ENCODE results near the gene TNFAIP1.

Gene TNFAIP1

DNA sequence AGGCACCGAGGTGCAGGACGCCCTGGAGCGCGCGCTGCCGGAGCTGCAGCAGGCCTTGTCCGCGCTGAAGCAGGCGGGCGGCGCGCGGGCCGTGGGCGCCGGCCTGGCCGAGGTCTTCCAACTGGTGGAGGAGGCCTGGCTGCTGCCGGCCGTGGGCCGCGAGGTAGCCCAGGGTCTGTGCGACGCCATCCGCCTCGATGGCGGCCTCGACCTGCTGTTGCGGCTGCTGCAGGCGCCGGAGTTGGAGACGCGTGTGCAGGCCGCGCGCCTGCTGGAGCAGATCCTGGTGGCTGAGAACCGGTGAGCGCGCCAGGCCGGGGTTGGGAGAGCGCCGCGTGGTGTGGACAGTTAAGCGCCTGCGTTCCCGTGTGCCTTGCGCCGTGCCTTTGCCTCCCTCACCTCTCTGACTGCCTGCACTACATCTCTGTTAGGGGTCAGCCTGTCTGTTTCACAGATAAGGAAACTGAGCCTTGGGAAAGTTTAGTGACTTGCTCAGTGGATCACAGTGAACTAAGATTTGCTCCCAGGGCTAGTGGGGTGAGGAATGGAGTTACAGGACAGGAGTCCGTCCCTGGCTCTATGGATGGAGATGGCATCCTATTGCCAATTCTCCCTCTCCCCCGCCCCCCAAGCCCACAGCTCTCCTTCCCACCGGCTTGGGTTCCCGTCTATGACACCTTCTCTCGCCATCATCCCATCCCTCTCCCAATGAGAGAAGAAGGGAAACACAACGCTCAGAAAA lies 36.8 kb downstream of the TNFAIP1 start:
- peak; percentile 62 for DNase-seq

DNA sequence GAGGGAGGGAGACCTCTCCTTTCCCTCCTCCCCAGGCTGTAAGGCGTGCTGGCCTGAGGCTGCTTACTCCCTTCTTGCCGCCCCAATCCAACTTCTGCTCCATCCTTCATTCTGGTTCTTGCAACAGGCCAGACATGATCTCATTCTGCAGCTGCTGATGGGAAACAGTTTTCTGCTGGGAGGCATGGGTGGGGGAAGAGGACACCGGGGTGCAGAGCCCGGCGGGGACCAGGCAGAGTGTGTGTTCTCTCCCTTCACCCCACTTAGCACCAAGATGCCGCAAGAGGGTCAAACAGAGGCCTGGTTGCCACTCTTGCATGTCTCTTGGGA lies 37.3 kb downstream of the TNFAIP1 start:
- DNase-seq, result no peak

DNA sequence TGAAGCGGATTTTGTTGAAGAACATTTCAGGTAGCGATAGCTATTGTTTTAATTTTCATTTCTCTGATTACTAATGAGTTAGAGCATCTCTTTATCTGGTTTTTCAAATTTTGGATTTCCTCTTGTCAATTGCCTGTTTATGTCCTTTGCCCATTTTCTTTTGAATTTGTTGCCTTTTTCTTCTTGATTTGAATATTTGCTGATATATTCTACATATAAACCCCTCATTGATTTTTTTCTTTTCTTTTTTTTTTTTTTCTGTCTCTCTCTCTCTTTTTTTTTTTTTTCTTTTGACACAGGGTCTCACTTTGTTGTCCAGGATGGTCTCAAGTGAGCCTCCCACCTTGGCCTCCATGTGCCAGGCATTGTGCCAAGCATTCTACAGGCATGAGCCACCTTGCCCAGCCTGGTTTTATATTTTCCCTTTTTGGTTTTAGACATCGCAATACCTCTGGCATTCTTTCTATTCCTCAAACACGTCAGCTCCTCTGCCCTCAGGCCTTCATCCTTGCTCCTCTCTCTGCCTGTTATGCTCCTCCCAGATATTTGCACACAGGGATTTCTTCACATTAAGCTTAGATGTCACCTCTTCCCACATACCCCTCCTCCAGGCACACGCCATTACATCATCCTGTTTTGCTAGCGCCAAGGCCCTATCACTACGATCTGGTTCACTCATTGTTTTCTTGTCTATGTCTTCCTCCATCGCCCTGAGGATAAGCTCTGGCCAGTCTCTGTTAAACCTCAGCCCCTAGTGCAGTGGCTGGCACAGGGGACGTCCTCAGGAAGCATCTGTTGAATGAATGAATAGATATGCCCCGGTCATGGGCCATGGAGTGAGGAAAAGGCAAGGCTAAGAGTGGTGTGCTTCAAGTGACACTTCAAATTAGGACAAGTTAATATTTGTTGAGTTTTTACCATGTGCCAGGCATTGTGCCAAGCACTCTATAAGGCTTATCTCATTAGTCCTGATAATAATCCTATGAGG lies 44.5 kb downstream of the TNFAIP1 start:
- peak; percentile 22 for DNase-seq

DNA sequence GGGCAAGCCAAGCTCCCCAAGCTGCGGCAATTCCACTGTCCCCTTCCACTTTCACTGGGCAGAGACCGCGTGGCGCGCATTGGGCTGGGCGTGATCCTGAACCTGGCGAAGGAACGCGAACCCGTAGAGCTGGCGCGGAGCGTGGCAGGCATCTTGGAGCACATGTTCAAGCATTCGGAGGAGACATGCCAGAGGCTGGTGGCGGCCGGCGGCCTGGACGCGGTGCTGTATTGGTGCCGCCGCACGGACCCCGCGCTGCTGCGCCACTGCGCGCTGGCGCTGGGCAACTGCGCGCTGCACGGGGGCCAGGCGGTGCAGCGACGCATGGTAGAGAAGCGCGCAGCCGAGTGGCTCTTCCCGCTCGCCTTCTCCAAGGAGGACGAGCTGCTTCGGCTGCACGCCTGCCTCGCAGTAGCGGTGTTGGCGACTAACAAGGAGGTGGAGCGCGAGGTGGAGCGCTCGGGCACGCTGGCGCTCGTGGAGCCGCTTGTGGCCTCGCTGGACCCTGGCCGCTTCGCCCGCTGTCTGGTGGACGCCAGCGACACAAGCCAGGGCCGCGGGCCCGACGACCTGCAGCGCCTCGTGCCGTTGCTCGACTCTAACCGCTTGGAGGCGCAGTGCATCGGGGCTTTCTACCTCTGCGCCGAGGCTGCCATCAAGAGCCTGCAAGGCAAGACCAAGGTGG lies 45.7 kb downstream of the TNFAIP1 start:
- DNase-seq, result peak; percentile 77

DNA sequence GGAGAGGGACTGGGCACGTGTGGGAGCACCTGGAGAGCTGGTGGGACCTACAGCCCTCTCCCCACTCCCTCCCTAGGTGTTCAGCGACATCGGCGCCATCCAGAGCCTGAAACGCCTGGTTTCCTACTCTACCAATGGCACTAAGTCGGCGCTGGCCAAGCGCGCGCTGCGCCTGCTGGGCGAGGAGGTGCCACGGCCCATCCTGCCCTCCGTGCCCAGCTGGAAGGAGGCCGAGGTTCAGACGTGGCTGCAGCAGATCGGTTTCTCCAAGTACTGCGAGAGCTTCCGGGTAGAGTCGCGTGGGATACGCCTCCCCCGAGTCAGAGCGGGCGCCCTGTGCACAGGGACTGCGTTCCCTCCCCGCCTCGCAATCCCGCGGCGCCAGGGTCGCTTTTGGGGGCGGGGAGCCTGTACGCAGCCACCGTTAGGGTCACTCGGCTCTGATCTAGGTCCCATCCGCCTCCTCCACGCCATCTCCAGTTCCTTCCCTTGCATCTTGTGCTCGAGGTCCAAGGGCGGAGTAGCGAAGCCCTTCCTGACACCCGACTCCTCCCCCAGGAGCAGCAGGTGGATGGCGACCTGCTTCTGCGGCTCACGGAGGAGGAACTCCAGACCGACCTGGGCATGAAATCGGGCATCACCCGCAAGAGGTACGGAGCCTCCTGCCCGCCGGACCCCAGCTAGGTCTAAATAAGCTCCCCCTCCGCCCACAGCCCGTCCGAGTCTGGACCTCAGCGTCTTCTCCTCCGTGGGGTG lies 48.9 kb downstream of the TNFAIP1 start:
- peak; percentile 31 for DNase-seq

DNA sequence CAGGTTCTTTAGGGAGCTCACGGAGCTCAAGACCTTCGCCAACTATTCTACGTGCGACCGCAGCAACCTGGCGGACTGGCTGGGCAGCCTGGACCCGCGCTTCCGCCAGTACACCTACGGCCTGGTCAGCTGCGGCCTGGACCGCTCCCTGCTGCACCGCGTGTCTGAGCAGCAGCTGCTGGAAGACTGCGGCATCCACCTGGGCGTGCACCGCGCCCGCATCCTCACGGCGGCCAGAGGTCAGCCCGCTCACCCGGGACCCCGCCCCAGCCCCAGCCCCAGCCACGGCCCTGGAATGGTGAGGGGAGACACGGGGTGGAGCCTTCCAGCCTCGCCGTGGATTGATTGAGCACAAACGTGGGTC lies 49.5 kb downstream of the TNFAIP1 start:
- no peak for DNase-seq

DNA sequence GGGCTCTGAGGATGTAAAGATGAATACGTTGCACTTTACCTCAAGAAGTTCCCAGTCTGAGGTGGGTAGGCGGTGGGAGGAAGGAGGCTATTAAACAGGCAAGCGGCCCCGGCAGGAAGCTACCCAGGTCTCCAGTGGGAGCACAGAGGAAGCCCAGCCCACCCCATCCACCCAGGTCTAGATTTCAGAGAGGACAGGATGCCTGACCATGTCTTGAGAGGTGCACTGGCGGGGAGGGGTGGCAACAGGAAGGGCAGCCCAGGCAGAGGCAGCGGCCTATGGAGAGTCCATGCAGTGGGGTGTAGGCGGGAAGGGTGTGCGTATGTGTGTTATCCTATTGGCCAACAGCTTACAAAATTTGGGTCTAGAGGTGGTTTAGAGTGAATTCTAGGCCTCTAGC lies 49.8 kb downstream of the TNFAIP1 start:
- DNase-seq, result no peak

DNA sequence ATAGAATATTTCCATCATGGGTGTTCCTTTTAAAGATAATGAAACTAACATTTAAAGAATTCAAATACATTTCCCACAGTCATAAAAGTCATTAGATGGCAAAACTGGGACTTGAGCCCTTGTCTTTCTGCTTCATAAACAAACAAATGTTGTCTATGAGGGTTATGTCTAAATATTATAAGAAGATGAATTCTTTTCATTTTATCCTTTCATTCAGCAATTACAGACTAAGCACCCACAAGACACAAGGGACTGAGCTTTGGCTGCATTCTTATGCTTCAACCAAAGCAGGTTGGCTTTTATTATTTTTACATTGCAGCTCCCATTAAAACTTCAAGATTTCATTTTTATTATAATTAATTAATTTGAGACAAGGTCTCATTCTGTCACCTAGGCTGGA lies 50.8 kb downstream of the TNFAIP1 start:
- no peak for DNase-seq

DNA sequence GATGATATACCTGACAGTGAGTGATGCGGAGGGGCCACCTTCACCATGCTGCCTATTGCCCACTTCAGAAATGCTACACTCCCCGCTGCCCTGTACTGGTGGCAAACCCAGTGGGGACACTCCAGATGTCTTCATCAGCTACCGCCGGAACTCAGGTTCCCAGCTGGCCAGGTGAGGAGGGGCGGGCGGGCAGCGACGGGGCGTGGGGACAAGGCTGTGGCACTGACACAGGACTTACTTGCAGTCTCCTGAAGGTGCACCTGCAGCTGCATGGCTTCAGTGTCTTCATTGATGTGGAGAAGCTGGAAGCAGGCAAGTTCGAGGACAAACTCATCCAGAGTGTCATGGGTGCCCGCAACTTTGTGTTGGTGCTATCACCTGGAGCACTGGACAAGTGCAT lies 52.5 kb downstream of the TNFAIP1 start:
- no peak for DNase-seq

DNA sequence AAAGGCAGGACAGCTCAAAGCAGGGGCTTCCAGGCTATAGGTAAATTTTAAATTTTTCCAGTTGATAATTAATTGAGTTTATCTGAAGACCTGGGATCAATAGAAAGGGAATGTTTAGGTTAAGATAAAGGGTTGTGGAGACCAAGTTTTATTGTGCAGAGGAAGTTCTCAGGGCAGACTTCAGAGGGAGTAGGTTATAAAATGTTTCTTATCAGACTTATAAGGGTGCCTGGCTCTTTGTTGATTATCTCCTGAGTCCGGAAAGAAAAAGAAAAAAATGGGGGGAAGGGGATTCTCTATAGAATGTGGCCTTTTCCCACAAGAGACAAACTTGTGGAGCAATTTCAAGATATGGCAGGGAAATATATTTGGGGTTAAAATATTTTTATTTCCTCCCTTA lies 54.6 kb downstream of the TNFAIP1 start:
- DNase-seq, result no peak

DNA sequence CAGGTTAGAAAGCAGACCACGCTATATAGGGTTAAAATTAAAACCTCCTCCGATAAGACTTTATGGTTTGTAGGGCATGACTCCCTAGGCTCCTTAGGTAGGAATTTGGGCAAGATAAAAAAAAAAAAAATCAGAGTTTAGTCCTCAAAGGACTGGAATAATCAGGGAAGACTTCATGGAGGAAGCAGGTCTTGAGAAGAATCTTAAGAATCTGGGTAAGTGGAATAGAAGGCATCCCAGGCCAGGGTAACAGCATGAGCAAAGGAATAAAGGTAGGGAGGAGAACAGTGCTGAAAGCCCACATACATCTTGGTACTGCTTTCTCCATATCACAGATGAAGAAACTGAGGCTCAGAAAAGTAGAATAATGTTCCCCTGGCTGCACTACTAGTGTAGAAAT lies 55.0 kb downstream of the TNFAIP1 start:
- DNase-seq, result no peak

DNA sequence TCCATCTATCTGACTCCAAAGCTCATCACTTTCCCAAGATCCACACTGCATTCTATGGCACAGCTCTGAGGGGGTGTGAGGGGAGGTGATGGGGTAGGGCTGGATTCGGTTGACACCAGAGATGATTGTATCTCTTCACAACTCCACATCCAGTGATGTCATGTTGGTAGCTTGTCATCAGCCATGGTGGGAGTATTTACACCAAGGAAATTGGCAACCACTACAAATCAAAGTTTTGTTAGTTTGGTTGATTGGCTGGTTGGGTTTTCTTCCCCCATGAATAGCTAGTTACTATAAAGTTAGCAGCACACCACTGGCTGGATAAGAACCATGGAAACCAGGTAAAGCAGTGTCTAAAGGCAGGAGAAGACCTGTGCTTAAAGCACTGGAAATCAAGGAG lies 55.4 kb downstream of the TNFAIP1 start:
- DNase-seq, result no peak

DNA sequence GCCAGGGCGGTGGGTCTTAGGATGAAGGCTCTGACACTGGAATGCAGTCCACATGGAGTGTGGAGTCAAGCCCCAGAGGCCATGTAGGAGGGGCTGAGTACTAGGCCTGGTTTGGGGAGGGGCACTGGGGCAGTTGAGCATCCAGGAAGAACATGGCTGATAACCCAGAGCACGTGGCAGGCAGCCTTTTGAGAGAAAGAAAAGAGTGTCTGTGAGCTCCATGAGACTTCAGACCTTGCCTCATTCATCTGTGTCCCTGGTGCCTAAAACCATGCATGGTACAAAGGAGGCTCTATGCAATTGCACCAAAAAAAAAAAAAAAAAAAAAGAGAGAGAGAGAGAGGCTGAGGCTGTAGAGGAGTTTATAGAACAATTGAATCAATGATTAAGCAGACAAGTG lies 55.8 kb downstream of the TNFAIP1 start:
- no peak for DNase-seq

DNA sequence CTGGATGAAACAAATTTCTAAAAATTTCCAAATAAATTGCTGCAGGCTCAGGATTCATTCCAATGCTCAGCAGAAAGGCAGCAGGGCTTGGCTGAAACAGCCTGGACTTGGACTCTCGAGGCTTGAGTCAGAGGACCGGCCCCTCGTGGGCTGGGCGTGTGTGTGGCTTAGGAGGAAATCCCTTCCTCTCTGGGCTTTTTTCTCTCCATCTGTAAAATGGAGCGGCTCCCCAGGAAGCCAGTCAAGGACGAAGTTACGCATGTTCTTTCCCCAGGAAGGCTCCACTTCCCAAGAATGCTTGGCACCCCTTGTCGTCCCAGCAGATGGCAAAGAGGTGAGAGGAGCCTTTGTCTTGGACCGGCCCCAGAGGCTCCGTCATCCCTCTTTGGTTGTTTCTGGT lies 56.9 kb downstream of the TNFAIP1 start:
- DNase-seq, result no peak

DNA sequence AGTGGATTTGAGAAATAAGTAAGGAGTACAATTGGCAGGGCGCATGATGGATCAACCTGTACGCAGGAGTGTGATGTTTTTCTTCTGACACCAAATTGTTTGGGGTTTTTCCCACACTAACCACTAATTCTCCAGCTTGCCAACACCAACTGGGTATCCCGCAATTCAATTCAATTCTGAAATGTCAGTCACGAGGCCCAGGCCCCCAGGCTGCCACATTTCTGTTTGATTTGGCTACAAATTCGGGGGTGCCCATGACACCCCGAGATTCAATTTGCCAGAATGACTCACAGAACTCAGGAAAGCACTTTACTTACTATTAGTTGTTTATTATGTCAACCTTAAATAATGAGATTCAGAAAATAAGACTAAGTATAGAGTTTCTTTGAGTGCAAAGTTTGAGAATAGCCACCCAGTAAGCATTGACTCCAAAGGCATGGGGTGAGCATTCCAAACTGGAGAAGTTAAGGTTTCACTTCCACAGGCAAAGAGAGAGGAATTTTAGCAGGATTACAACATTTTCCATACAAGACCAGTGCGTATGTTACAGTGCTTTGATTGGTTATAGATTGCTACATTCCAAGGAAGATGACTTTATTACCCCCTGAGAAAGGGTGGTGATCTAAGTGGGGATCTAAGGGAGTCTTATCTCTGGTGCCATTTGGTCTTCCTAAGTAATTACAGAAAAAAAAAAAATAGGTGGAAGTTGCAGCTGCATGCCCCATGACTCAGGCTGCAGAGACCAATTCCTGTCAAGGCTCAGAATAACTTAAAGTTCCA lies 59.0 kb downstream of the TNFAIP1 start:
- no peak for DNase-seq

DNA sequence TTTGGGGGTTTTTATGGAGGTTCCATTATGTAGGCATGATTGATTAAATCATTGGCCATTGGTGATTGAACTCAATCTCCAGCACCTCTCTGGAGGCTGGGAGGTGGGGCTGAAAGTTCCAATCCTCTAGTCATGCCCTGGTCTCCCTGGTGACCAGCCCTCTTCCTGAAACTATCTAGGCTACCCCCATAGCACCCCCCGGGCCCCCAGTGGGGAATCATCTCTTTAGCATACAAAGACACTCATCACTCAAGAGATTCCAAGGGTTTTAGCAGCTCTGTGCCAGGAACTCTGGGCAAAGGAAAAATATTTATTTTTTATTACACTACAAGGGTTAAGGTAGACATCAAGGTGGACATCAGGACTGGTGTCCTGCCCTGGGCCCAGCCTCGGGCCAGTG lies 59.9 kb downstream of the TNFAIP1 start:
- DNase-seq, result no peak

DNA sequence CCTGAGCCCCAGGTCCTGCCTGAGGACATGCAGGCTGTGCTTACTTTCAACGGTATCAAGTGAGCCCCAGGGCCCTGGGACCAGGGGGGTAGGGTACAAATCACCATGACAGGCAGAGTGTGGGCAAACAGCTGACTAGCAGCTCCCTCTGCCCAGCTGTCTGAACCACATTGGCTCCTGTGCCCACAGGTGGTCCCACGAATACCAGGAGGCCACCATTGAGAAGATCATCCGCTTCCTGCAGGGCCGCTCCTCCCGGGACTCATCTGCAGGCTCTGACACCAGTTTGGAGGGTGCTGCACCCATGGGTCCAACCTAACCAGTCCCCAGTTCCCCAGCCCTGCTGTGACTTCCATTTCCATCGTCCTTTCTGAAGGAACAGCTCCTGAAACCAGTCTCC lies 60.4 kb downstream of the TNFAIP1 start:
- no peak for DNase-seq

Measured in eye (tissue), 1 donor.